Endodermal cell (in vitro differentiated cells): ENCODE measurements around the gene TVP23A. TPM values are rescaled to one million over a fixed set of nuclear protein-coding genes. Genes with fewer than 3 reads are reported as not detected.
A peak's percentile ranks its signal among the peaks of the same experiment; 100 is the strongest.
"Not testable (repeated sequence)": the region's sequence is repeated elsewhere in the genome, so short reads cannot be mapped to it uniquely, and the experiment has no call there.

ENCODE experiments used
- DNase-seq: peaks from one replicate; pipeline ENCODE4 v3.0.0-alpha.2; 2017
- H3K27ac ChIP-seq: 2 replicates; pipeline ENCODE4 v1.5.1; 2013; ENCODE audit warnings: mild to moderate bottlenecking, low read depth, low read length, moderate library complexity
- H3K27me3 ChIP-seq: 2 replicates; pipeline ENCODE4 v1.6.1; 2013; ENCODE audit warnings: mild to moderate bottlenecking, low read length, moderate library complexity; ENCODE audit not compliant: insufficient read depth, control insufficient read depth, poor library complexity, severe bottlenecking
- H3K36me3 ChIP-seq: 2 replicates; pipeline ENCODE4 v1.7.0; 2013; ENCODE audit warnings: mild to moderate bottlenecking, low read length, moderate library complexity; ENCODE audit not compliant: control insufficient read depth, insufficient read depth
- H3K4me1 ChIP-seq: one replicate; pipeline ENCODE4 v1.7.0; 2013; ENCODE audit warnings: low read length; ENCODE audit not compliant: control insufficient read depth, insufficient read depth
- H3K4me3 ChIP-seq: 2 replicates; pipeline ENCODE4 v1.5.1; 2013; ENCODE audit warnings: mild to moderate bottlenecking, low read length, moderate library complexity
- H3K9ac ChIP-seq: 2 replicates; pipeline ENCODE4 v1.6.1; 2013; ENCODE audit warnings: mild to moderate bottlenecking, low read length, moderate library complexity; ENCODE audit not compliant: poor library complexity, severe bottlenecking; ENCODE audit errors: extremely low read depth
- H3K9me3 ChIP-seq: 2 replicates; pipeline ENCODE4 v1.6.1; 2013; ENCODE audit warnings: mild to moderate bottlenecking, low read length, moderate library complexity; ENCODE audit not compliant: control insufficient read depth
- H3K27ac Mint-ChIP-seq: 2 replicates; pipeline ENCODE4 v1.8.0; 2020; ENCODE audit warnings: mixed read lengths
- H3K27me3 Mint-ChIP-seq: 2 replicates; pipeline ENCODE4 v1.8.0; 2021; ENCODE audit warnings: mild to moderate bottlenecking, mixed read lengths; ENCODE audit not compliant: insufficient read depth
- H3K36me3 Mint-ChIP-seq: 2 replicates; pipeline ENCODE4 v1.8.0; 2020; ENCODE audit warnings: low read depth, mixed read lengths
- H3K4me1 Mint-ChIP-seq: 2 replicates; pipeline ENCODE4 v1.8.0; 2020; ENCODE audit warnings: mixed read lengths
- H3K4me3 Mint-ChIP-seq: 2 replicates; pipeline ENCODE4 v1.8.0; 2020; ENCODE audit warnings: mild to moderate bottlenecking, moderate library complexity, mixed read lengths
- H3K9me3 Mint-ChIP-seq: 2 replicates; pipeline ENCODE4 v1.8.0; 2020; ENCODE audit warnings: mild to moderate bottlenecking, mixed read lengths
- WGBS, 2 experiments: methylation state at CpG; one replicate each; pipeline versions ENCODE4 v1.1.5 to v1.1.7; 2013; ENCODE audit warnings: missing lambda C conversion rate in 2 of 2, mixed read lengths in 1 of 2; ENCODE audit not compliant: insufficient coverage in 1 of 2, insufficient read length in 1 of 2; 5-methylcytosine and 5-hydroxymethylcytosine counted together
- total RNA-seq, 2 donors: library from RNA; stranded (reverse); fragmentation: NEBNext Ultra II Directional in 1 of 2; extraction: Animal tissue kit (Norgen Biotek cat#: 25700) in 1 of 2; gene quantifications; 2 replicates in 1 of 2; 3 replicates in 1 of 2; pipeline ENCODE4 v1.2.1, GENCODE V29; 2021
- TF ChIP-seq, protein P1 (sequence below): fragments of 200-600 bp; sonication (generic); conservative IDR thresholded peaks from 2 replicates; pipeline ENCODE4 v1.5.0; 2021; ENCODE audit warnings: antibody characterized with exemption, mild to moderate bottlenecking

The TVP23A gene
- total RNA-seq, 2 donors from 2014 or later, result 7.6 to 13.6 TPM

GRCh38 chr16:10831894-10832886 lies 13.6 kb upstream of the TVP23A start:
- WGBS, 2 experiments, result 89 to 90% methylated on average over 6 to 10 of the region's 10 CpGs
- Mint-ChIP-seq H3K4me1 (no peaks in the 10 kb centered on the region), H3K36me3 (no peaks in the 10 kb centered on the region), H3K9me3 (no peaks in the 10 kb centered on the region), H3K27ac (no peak overlapping the region), H3K27me3 (peaks cover 7% of the 10 kb centered on the region), H3K4me3 (no peak overlapping the region)
- Histone ChIP-seq H3K4me3 (no peak overlapping the region), H3K27ac (no peak overlapping the region), H3K9ac (no peak overlapping the region), H3K36me3 (no peaks in the 10 kb centered on the region), H3K27me3 (no peaks in the 10 kb centered on the region), H3K9me3 (no peaks in the 10 kb centered on the region), H3K4me1 (no peaks in the 10 kb centered on the region)
- DNase-seq, result no peak
- TF ChIP-seq, protein P1, sequence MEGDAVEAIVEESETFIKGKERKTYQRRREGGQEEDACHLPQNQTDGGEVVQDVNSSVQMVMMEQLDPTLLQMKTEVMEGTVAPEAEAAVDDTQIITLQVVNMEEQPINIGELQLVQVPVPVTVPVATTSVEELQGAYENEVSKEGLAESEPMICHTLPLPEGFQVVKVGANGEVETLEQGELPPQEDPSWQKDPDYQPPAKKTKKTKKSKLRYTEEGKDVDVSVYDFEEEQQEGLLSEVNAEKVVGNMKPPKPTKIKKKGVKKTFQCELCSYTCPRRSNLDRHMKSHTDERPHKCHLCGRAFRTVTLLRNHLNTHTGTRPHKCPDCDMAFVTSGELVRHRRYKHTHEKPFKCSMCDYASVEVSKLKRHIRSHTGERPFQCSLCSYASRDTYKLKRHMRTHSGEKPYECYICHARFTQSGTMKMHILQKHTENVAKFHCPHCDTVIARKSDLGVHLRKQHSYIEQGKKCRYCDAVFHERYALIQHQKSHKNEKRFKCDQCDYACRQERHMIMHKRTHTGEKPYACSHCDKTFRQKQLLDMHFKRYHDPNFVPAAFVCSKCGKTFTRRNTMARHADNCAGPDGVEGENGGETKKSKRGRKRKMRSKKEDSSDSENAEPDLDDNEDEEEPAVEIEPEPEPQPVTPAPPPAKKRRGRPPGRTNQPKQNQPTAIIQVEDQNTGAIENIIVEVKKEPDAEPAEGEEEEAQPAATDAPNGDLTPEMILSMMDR, result no peak

DNA sequence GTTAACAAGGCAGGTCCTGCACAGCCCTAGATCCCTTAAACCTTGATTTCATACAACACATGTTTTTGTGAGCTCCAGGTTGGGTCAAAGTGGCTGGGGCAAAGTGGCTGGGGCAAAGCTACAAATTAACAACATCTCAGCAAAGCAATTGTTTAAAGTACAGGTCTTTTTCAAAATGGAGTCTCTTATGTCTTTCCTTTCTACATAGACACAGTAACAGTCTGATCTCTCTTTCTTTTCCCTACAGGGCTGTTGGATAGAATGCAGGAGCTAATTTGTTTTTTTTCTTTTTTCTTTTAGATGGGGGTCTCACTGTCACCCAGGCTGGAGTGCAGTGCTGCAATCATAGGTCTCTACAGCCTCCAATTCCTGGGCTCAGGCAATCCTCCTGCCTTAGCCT lies 11.6 kb upstream of the TVP23A start:
- H3K4me1 Mint-ChIP-seq, H3K4me3 ChIP-seq, H3K9me3 Mint-ChIP-seq, DNase-seq, H3K27ac Mint-ChIP-seq, H3K4me1 ChIP-seq, H3K9me3 ChIP-seq, H3K36me3 Mint-ChIP-seq, H3K36me3 ChIP-seq, H3K4me3 Mint-ChIP-seq, H3K27ac ChIP-seq, H3K9ac ChIP-seq, H3K27me3 Mint-ChIP-seq, H3K27me3 ChIP-seq: not testable (repeated sequence)

- 89 to 98% methylated on average over 6 to 15 of the region's 18 CpGs for WGBS, 2 experiments
- not testable (repeated sequence) for H3K27me3 Mint-ChIP-seq, H3K4me3 Mint-ChIP-seq, H3K4me3 ChIP-seq, H3K9me3 Mint-ChIP-seq, H3K27ac ChIP-seq, H3K36me3 Mint-ChIP-seq, H3K9me3 ChIP-seq, H3K27ac Mint-ChIP-seq, DNase-seq, H3K36me3 ChIP-seq, H3K9ac ChIP-seq, H3K4me1 Mint-ChIP-seq, H3K27me3 ChIP-seq, H3K4me1 ChIP-seq
Measured at GRCh38 chr16:10829390-10830098, 10.9 kb upstream of the TVP23A start.

DNA sequence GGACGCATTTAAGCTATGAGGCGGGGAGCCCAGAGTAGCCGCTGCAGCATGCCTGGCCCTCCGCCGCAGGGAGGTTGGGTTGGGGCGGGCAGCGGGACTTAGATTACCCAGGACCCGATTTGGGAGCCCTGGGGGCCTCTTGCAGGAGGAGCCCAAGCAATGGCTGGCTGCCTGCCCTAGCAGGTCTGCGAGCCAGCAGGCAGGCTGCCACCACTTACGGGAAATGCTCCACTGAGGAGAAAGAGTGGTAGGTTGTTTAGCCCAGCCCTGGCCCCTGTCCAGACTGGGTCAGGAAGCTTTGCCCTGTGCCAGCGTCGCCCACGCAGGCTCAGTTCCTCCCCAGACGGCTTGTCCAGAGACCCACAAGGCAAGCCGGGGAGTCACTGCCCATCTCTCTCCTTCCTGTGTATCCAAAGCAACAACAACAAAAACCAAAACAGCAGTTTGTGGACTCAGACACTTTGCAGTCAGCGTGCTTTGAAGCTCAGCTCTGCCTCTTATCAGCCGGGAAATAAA lies 10.3 kb upstream of the TVP23A start:
- Histone ChIP-seq H3K27me3 (no peaks in the 10 kb centered on the region), H3K4me1 (no peaks in the 10 kb centered on the region), H3K36me3 (no peaks in the 10 kb centered on the region), H3K9ac (no peak overlapping the region), H3K27ac (no peak overlapping the region), H3K4me3 (no peak overlapping the region), H3K9me3 (no peaks in the 10 kb centered on the region)
- no peaks in the 10 kb centered on the region for H3K9me3 Mint-ChIP-seq
- no peaks in the 10 kb centered on the region for H3K4me1 Mint-ChIP-seq
- H3K4me3 Mint-ChIP-seq, result no peak overlapping the region
- no peaks in the 10 kb centered on the region for H3K36me3 Mint-ChIP-seq
- TF ChIP-seq, protein P1, result no peak
- H3K27me3 Mint-ChIP-seq, result peaks cover under 1% of the 10 kb centered on the region
- 89 to 91% methylated on average over 13 to 17 of the region's 17 CpGs for WGBS, 2 experiments
- no peak overlapping the region for H3K27ac Mint-ChIP-seq
- DNase-seq, result peak; percentile 55
